ENCODE data around the gene FOXQ1. TPM values are rescaled to one million over a fixed set of nuclear protein-coding genes. Genes with fewer than 3 reads are reported as not detected.

The FOXQ1 gene
- total RNA-seq, 1 donor from 2014 or later, result 7.5 TPM

- no peaks in the 10 kb centered on the region for H3K36me3 ChIP-seq
- peak overlapping the region; percentile 22 for H3K27ac ChIP-seq
- peaks cover 24% of the 10 kb centered on the region for H3K4me1 ChIP-seq
- H3K4me3 ChIP-seq, result no peak overlapping the region
- intact Hi-C loops (cut with DNase I), result no loop called here
- DNase-seq (no peak), ATAC-seq (no peak)
- TF ChIP-seq CTCF (IDR thresholded peaks at IDR 0.05), result no peak
- H3K9me3 ChIP-seq, result no peaks in the 10 kb centered on the region
- no peaks in the 10 kb centered on the region for H3K27me3 ChIP-seq (ENCODE audit: low read depth)
These were observed 22.8 kb downstream of the FOXQ1 start for GRCh38 chr6:1334684-1335083.

GRCh38 chr6:1335367-1336037 lies 23.6 kb downstream of the FOXQ1 start:
- DNase-seq (peak; percentile 77), ATAC-seq (peak; percentile 96)
- Histone ChIP-seq H3K9me3 (no peaks in the 10 kb centered on the region), H3K27me3 (ENCODE audit: low read depth) (peaks cover 3% of the 10 kb centered on the region), H3K36me3 (no peaks in the 10 kb centered on the region), H3K27ac (peak overlapping the region; percentile 61), H3K4me3 (no peak overlapping the region), H3K4me1 (peaks cover 24% of the 10 kb centered on the region)
- intact Hi-C loops (cut with DNase I), result no loop called here
- TF ChIP-seq CTCF (IDR thresholded peaks at IDR 0.05), result no peak

- H3K27ac ChIP-seq, result peak overlapping the region; percentile 61
- no peak overlapping the region for H3K4me3 ChIP-seq
- DNase-seq (no peak), ATAC-seq (peak; percentile 87 to 94)
- H3K4me1 ChIP-seq, result peaks cover 24% of the 10 kb centered on the region
- no peaks in the 10 kb centered on the region for H3K36me3 ChIP-seq
- peaks cover 3% of the 10 kb centered on the region for H3K27me3 ChIP-seq (ENCODE audit: low read depth)
- intact Hi-C loops (cut with DNase I), result no loop called here
- no peaks in the 10 kb centered on the region for H3K9me3 ChIP-seq
- TF ChIP-seq CTCF (IDR thresholded peaks at IDR 0.05), result peak; percentile 33
These were observed 24.4 kb downstream of the FOXQ1 start for GRCh38 chr6:1336246-1336843.

- no peak for DNase-seq
- intact Hi-C loops (cut with DNase I), result no loop called here
- no peaks in the 10 kb centered on the region for H3K9me3 ChIP-seq
These were observed 25.9 kb downstream of the FOXQ1 start for GRCh38 chr6:1337791-1338190.

GRCh38 chr6:1346101-1346500 lies 34.2 kb downstream of the FOXQ1 start:
- DNase-seq, result no peak
- Histone ChIP-seq H3K27ac (no peak overlapping the region), H3K4me3 (no peak overlapping the region), H3K36me3 (no peaks in the 10 kb centered on the region), H3K9me3 (peaks cover 9% of the 10 kb centered on the region), H3K4me1 (peaks cover 30% of the 10 kb centered on the region), H3K27me3 (ENCODE audit: low read depth) (no peaks in the 10 kb centered on the region)
- no peak for ATAC-seq
- intact Hi-C loops (cut with DNase I), result no loop called here
- TF ChIP-seq CTCF (IDR thresholded peaks at IDR 0.05), result no peak

More at GRCh38 chr6:1337791-1338190, 25.9 kb downstream of the FOXQ1 start:
- no peaks in the 10 kb centered on the region for H3K36me3 ChIP-seq
- H3K4me3 ChIP-seq, result no peak overlapping the region
- no peak overlapping the region for H3K27ac ChIP-seq
- ATAC-seq, result no peak
- H3K4me1 ChIP-seq, result peaks cover 24% of the 10 kb centered on the region
- peaks cover 3% of the 10 kb centered on the region for H3K27me3 ChIP-seq (ENCODE audit: low read depth)
- TF ChIP-seq CTCF (IDR thresholded peaks at IDR 0.05), result no peak

Data from lower lobe of right lung (tissue), 2 donors.